HG02759 (cell line): ENCODE measurements around the gene ADGRG3.

Source experiments
- ATAC-seq: cut with Tn5 transposase; IDR thresholded peaks from one replicate; pipeline ENCODE4 v1.9.1; 2021; ENCODE audit warnings: mild to moderate bottlenecking, moderate library complexity; ENCODE audit not compliant: unreplicated experiment

ADGRG3 gene

DNA sequence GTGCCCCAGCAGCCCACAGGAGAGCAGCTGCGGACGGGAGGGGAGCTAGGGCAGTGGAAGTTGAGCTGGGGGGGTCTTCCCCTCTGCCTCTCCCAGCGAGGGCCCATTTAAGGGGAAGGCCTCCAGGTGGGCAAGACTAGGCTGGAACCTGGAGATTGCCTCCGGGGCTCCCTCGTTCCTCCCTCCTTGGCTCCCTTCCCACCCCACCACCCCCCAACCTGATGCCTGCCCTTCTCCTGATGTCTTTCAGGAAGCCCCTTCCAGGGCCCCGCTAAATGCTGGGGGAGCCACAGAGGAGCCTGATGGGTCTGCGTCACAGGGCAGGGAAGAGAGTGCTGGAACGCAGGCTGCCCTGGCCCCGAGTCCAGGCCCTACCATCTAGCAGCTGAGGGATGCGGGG, 22.9 kb upstream of the ADGRG3 start:
- no peak for ATAC-seq

- no peak for ATAC-seq
Measured at GRCh38 chr16:57645691-57646387, 22.3 kb upstream of the ADGRG3 start.

GRCh38 chr16:57646388-57647039, 21.6 kb upstream of the ADGRG3 start:
- no peak for ATAC-seq

GRCh38 chr16:57647136-57647875, 20.8 kb upstream of the ADGRG3 start:
- ATAC-seq, result no peak

DNA sequence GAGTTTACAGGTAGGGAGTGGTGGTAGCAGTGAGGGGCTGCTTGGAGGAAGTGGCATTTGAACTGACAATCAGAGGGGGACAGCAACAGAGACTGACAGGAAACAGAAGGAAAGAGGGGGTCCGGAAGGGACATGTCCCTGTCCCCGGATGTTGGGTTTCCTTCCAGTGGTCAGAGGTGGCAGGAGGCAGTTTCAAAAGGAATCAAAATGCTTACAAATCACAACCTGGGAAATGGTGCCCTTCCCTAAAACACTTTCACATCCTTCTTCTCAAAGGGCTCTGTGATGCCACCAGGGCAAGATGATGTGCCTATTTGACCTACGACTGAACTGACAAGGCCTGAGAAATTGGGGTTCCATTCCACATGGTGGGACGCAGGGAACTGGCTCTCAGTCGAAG, 20.0 kb upstream of the ADGRG3 start:
- no peak for ATAC-seq

GRCh38 chr16:57648581-57649442, 19.3 kb upstream of the ADGRG3 start:
- no peak for ATAC-seq

DNA sequence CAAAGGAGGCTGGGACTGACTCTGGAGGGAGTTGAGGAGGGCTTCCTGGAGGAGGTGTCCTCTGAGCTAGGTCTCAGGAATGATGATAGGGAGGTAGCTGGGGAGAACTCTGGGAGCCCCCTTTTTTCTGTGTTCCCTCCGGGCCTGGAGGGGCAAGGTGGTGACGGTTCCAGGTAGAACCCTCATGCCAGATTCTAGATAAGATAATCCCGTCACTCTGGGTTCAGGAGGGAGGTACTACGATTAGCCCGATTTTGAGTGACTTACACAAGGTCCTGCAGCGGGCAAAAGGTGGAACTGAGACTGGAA, 18.7 kb upstream of the ADGRG3 start:
- ATAC-seq, result no peak

GRCh38 chr16:57649846-57650245, 18.3 kb upstream of the ADGRG3 start:
- no peak for ATAC-seq

GRCh38 chr16:57651344-57652333, 16.5 kb upstream of the ADGRG3 start:
- no peak for ATAC-seq

DNA sequence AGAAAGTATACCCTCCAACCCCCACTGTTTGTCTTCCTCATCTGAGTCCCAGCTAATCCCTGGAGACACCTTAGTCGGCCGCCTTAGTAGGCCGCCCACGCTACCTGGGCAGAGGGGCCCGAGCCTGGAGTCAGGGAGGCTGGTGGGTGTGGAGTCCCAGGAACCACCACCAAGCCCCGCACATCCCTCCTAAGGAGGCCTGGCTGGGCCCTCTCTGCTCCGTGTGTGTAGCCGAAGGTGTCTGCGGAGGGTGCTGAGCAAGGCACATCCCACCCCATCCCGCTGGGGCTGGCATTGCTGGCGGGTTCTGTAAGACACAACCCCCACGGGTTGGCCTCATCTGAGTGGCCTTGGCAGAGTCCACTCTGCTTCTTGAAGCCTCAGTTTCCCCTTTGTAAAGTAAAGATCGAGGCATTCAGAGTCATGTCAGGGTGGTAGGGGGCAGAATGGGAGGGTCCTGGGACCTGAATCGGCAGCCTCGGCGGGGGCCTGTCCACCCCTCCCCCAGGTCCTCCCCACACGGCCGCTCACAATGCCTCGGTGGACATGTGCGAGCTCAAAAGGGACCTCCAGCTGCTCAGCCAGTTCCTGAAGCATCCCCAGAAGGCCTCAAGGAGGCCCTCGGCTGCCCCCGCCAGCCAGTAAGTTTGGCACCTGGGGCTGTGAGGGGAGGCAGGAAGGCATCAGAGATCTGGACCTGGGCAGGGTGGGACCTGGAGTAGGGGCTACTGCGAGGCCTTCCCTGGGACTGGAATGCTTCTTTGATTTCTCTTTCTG, 15.2 kb upstream of the ADGRG3 start:
- ATAC-seq, result no peak

DNA sequence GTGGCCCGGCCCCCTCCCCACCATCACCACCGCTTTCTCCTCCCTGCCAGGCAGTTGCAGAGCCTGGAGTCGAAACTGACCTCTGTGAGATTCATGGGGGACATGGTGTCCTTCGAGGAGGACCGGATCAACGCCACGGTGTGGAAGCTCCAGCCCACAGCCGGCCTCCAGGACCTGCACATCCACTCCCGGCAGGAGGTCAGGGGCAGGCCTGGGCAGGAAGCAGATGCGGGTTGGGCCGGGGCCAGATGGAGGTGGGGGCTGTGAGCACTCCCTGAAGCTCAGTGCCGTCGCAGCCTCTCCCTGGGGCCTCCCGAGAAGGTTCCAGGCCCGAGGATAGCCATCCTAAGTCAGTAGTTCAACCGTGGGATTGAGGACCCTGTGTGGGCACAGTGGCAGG, 14.2 kb upstream of the ADGRG3 start:
- no peak for ATAC-seq

- no peak for ATAC-seq
Measured at GRCh38 chr16:57656342-57656955, 11.7 kb upstream of the ADGRG3 start.

DNA sequence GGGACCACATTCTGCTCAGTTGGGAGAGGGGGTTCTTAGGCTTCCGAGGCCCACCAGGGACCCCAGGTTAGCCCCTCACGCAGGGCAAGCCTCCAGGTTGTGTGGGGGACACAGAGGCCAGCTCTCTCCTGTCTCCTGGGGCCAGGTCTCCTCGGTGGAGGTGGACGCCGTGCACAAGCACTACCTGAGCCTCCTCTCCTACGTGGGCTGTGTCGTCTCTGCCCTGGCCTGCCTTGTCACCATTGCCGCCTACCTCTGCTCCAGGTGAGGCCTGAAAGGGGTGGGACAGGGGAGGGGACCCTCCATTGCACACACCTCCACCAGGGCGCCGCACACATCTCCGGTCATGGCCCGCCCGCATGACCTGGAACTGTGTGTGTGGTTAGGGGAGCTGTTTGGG, 10.9 kb upstream of the ADGRG3 start:
- no peak for ATAC-seq

DNA sequence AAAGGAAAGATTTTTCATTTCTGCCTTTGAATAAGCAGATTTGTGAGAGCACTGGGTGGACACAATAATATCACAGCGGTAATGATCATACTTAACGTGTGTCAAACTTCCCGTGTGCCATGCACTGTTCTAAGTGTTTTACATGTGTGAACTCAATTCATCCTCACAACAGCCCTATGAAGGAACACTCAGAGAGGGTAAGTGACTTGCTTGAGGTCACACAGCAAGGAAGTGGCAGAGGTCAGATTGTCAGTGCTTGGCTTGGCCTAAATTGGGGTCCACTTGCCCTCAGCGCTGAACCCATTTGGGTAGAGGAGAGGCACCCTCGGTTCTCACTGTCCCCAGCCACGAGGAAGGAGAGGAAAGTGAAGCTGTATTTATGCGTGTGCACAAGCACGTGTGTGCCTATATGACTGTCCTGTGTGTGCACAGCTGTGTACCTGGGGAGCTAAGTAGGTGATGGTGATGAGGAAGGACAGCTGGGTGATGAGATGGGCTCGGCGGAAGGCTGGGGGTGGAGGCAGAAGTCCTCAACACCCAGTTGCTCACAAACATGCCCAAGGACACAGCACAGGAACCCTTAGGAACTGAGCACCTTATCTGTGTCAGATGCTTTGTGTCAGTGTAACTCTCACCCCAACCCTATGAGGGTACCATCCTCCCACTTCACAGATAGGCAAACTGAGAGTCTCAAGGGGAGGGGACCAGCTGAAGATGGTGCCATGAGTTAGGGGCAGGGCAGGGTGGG, 9.8 kb upstream of the ADGRG3 start:
- no peak for ATAC-seq

DNA sequence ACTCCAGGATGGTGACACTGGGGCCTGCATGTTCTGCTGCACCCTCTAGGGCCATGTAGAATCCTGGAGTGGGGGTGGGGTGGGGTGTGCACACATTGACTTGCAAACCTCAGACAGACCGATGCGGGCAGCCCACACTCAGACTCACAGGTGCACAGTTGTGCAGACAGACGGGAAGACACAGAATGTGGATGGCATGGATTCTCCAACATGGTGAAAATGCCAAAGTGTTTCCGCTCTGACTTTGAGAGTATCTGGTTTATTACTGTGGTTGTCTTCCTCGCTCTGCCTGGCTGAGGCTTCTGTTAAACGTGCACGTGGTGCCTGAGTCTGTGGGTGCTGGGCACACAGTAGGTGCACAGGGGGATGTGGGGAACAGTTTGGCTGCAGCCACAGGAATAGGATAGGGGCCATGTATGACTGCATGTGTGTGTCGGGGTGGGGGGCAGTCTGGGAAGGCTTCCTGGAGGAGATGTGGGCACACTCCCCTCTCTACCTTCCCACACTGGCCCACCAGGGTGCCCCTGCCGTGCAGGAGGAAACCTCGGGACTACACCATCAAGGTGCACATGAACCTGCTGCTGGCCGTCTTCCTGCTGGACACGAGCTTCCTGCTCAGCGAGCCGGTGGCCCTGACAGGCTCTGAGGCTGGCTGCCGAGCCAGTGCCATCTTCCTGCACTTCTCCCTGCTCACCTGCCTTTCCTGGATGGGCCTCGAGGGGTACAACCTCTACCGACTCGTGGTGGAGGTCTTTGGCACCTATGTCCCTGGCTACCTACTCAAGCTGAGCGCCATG, 9.0 kb upstream of the ADGRG3 start:
- ATAC-seq, result no peak

GRCh38 chr16:57660715-57661463, 7.2 kb upstream of the ADGRG3 start:
- no peak for ATAC-seq

DNA sequence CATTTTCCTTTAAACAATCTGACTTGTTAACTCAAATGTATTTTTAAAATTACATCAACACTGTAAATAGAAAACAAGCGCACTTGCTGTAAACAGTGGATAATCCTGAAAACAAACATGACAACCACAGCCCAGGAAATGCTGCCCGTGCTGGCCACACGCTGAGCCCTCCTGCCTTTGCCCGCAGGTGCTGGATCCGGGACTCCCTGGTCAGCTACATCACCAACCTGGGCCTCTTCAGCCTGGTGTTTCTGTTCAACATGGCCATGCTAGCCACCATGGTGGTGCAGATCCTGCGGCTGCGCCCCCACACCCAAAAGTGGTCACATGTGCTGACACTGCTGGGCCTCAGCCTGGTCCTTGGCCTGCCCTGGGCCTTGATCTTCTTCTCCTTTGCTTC, 6.6 kb upstream of the ADGRG3 start:
- ATAC-seq, result no peak
